Astrocyte of the spinal cord (primary cell): ENCODE results near the gene TNS4.

Source experiments
- DNase-seq: peaks from one replicate; pipeline ENCODE4 v3.0.0; 2011; ENCODE audit warnings: low read depth, low spot score
- H3K4me3 ChIP-seq: 2 replicates; pipeline ENCODE4 v1.5.1; 2011; ENCODE audit warnings: low read depth, mild to moderate bottlenecking, low read length, moderate library complexity
- in situ Hi-C: cut with HindIII; loops from 2 replicates; pipeline ENCODE4 v1.10.0; 2017; ENCODE audit warnings: low sequenced_read_pairs
- TF ChIP-seq, protein P1 (sequence below): IDR thresholded peaks from 2 replicates; pipeline ENCODE4 v1.5.1; 2012; ENCODE audit warnings: low read depth, mild to moderate bottlenecking, low read length, inconsistent platforms

The TNS4 gene

DNA sequence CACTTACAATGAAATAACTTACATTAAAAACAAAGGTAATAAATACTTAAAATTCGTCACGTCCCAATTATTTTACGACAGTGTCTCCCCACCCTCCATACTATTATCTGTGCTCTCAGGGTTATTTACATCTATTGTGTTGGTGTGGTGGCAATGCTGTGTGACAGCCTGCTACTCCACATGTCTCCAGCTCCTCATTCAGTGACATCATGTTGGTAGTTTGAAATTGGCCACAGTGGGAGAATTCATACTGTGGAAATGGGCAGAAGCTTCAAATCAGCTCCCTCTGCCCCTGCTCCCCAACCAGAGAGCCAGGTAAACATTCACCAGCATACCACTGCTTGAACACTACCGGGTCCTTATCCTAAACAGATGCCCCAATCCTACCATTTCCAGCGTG, 6.3 kb downstream of the TNS4 start:
- in situ Hi-C loops = no loop called here
- H3K4me3 ChIP-seq = no peak overlapping the region
- TF ChIP-seq, protein P1, sequence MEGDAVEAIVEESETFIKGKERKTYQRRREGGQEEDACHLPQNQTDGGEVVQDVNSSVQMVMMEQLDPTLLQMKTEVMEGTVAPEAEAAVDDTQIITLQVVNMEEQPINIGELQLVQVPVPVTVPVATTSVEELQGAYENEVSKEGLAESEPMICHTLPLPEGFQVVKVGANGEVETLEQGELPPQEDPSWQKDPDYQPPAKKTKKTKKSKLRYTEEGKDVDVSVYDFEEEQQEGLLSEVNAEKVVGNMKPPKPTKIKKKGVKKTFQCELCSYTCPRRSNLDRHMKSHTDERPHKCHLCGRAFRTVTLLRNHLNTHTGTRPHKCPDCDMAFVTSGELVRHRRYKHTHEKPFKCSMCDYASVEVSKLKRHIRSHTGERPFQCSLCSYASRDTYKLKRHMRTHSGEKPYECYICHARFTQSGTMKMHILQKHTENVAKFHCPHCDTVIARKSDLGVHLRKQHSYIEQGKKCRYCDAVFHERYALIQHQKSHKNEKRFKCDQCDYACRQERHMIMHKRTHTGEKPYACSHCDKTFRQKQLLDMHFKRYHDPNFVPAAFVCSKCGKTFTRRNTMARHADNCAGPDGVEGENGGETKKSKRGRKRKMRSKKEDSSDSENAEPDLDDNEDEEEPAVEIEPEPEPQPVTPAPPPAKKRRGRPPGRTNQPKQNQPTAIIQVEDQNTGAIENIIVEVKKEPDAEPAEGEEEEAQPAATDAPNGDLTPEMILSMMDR = no peak
- DNase-seq = no peak

DNA sequence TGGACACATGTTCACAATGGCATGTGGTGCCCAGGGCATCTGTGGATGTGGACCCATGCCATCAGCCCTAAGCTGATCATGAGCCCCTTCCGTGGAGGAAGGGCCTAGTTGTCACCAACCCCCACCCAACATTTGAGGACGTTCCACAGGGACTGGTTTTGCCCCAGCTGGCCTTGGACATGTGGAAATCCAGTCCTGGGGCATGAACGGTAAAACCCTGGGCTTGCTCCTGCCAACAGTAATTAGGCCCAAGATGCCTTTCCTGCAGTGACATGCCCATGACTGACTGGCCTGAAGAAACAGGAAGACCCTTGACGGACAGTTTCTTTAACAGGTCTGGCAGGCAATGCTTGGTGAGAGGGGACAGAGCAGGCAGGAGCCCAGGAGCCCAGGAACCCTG, 7.7 kb downstream of the TNS4 start:
- DNase-seq = no peak
- TF ChIP-seq, protein P1 = no peak
- in situ Hi-C loops = no loop called here

GRCh38 chr17:40491486-40491885, 9.9 kb downstream of the TNS4 start:
- TF ChIP-seq, protein P1 = no peak
- no peak for DNase-seq
- no peak overlapping the region for H3K4me3 ChIP-seq
- in situ Hi-C loops = no loop called here

More for the DNA sequence above, 7.7 kb downstream of the TNS4 start:
- H3K4me3 ChIP-seq = no peak overlapping the region

DNA sequence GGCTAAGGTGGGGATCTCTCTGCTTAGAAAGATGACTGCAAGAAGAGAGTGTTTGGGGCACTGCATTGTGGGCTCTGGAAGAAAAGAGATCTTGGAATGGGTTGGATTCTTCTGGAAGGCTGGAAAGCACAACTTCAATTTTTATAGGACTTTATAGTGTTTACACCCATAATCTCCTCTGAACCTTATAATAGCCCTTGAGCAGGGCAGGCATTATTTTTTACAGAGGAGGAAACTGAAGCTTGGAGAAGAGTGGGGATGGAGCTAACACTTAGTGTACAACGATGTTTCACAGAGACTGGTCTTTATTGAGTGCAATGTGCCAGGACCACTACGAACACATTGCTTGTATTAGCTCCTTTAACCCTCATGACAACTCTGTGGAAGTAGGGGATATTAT, 10.4 kb downstream of the TNS4 start:
- DNase-seq = no peak
- TF ChIP-seq, protein P1 = no peak
- in situ Hi-C loops = no loop called here
- no peak overlapping the region for H3K4me3 ChIP-seq

DNA sequence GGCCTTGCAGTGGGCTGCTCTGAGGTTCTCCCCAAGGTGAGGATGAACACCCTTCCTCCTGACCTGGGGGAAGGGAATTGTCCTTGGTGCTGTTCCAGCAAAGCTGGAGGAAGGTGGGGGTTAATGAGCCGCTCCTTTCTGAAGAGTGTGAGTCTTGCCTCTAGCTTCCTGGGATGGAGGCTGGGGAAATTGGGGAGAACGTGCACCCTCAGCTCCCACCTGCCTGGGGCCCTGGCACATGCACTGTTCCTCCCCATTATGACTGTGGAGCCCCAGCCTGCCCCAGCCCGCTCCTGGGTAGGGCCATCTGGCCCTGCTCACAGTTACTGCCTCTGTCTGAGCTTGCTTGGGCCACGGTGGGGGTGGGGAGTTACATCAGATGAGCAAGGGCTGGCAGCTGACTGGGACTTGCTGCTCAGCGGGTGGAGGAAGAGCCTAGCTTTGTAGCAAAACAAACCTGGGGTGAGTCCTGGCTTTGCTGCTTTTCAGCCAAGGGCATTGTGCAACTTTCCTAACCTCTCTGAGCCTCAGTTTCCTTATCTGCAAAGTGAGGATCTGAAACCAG, 11.1 kb downstream of the TNS4 start:
- TF ChIP-seq, protein P1 = no peak
- in situ Hi-C loops = no loop called here
- no peak overlapping the region for H3K4me3 ChIP-seq
- DNase-seq = peak; percentile 85

GRCh38 chr17:40487371-40488020, 13.9 kb downstream of the TNS4 start:
- H3K4me3 ChIP-seq = no peak overlapping the region
- in situ Hi-C loops = no loop called here
- DNase-seq = no peak
- TF ChIP-seq, protein P1 = no peak
